Measurements from ENCODE around the gene PRAMEF12.

DNA sequence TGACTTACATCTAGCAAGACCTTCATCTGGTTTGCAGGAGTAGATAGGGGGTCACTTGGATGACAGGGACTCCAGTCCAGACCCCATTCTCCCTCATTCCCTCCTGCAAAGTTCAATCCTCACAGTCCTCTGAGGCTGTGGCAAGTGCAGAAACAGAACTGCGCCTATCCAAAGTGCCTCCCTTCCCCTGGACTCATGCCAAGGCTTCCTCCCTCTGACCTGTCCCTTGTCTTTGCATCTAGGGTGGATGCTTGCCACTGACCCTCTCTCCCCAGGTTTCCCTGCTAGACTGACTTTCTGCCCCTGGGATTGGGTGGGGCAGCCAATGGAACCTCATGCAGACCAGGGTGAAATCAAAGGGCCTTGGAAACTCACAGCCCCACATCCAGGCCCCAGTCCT, 36.4 kb downstream of the PRAMEF12 start:
- TF ChIP-seq POLR2A (IDR thresholded peaks at IDR 0.05; ENCODE audit: low read depth, low read length): no peak
- no peak for TF ChIP-seq POLR2AphosphoS5 (IDR thresholded peaks at IDR 0.05; ENCODE audit: low read depth, low read length)
- no peak for TF ChIP-seq TAF1 (IDR thresholded peaks at IDR 0.05; ENCODE audit: borderline replicate concordance, low read depth, low read length)

Data from GM12892 (cell line).